Stomach (tissue), 4 donors: ENCODE data around the gene ZNF761.

ENCODE experiments used
- EP300 ChIP-seq: sonication (generic); formaldehyde crosslinking; IDR thresholded peaks from one replicate; pipeline ENCODE4 v1.6.1; 2017; ENCODE audit warnings: antibody characterized with exemption
- POLR2A ChIP-seq, 4 donors: fragments of 450-650 bp; IDR thresholded peaks; one replicate each; pipeline ENCODE4 v1.6.1; 2016; ENCODE audit warnings: antibody characterized with exemption in 4 of 4, control low read depth in 2 of 4, mild to moderate bottlenecking in 1 of 4, moderate library complexity in 1 of 4
- POLR2AphosphoS5 ChIP-seq, 3 donors: sonication (generic); formaldehyde crosslinking; IDR thresholded peaks; one replicate each; pipeline ENCODE4 v1.6.1; 2016; ENCODE audit warnings: antibody characterized with exemption in 3 of 3
- TF ChIP-seq, protein P1 (sequence below), 7 experiments: fragments of 450-650 bp in 4 of 7; fragments of 200-600 bp in 3 of 7; sonication (generic) in 3 of 7; IDR thresholded peaks; one replicate each; pipeline ENCODE4 v1.5.1; 2016 to 2019; ENCODE audit warnings: antibody characterized with exemption in 7 of 7, control low read depth in 2 of 7, mild to moderate bottlenecking in 1 of 7

DNA sequence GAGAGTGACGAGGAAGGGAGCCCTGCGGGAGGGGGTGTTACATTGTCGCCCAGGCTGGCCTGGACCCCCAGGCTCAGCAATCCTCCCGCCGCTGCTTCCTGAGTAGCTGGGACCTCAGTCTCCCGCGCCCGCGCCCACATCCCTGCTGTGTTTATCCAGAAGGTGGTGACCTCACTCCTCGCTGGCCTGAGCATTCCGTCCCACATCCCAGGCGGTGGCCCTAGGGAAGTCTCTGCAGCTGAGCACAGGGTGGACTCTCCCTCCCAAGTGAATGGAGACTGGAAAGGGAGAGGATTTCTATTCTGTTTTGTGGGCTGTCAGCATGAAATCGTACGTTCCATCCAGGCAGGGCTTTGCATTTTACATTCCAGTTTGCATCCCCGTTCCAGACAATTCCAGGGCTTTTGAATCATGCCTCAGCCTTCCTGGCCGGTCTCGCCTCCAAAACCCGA lies 37.2 kb upstream of the ZNF761 start:
- TF ChIP-seq POLR2A (IDR thresholded peaks at IDR 0.05) (no peak), EP300 (no peak), POLR2AphosphoS5 (IDR thresholded peaks at IDR 0.05) (no peak)
- TF ChIP-seq, protein P1, sequence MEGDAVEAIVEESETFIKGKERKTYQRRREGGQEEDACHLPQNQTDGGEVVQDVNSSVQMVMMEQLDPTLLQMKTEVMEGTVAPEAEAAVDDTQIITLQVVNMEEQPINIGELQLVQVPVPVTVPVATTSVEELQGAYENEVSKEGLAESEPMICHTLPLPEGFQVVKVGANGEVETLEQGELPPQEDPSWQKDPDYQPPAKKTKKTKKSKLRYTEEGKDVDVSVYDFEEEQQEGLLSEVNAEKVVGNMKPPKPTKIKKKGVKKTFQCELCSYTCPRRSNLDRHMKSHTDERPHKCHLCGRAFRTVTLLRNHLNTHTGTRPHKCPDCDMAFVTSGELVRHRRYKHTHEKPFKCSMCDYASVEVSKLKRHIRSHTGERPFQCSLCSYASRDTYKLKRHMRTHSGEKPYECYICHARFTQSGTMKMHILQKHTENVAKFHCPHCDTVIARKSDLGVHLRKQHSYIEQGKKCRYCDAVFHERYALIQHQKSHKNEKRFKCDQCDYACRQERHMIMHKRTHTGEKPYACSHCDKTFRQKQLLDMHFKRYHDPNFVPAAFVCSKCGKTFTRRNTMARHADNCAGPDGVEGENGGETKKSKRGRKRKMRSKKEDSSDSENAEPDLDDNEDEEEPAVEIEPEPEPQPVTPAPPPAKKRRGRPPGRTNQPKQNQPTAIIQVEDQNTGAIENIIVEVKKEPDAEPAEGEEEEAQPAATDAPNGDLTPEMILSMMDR (IDR thresholded peaks at IDR 0.05), result no peak
